ENCODE measurements around the gene NEUROD6.

The NEUROD6 gene

GRCh38 chr7:31370609-31371008 is 30.1 kb upstream of the NEUROD6 start:
- TF ChIP-seq, protein P1, sequence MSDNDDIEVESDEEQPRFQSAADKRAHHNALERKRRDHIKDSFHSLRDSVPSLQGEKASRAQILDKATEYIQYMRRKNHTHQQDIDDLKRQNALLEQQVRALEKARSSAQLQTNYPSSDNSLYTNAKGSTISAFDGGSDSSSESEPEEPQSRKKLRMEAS (IDR thresholded peaks at IDR 0.05; ENCODE audit: low read depth, low read length), result no peak
- no peak for TF ChIP-seq POLR2A (IDR thresholded peaks at IDR 0.05; ENCODE audit: extremely low read depth, insufficient read length)
- TF ChIP-seq MYC (IDR thresholded peaks at IDR 0.05; ENCODE audit: low read depth, low read length), result no peak
- TF ChIP-seq, protein P2, sequence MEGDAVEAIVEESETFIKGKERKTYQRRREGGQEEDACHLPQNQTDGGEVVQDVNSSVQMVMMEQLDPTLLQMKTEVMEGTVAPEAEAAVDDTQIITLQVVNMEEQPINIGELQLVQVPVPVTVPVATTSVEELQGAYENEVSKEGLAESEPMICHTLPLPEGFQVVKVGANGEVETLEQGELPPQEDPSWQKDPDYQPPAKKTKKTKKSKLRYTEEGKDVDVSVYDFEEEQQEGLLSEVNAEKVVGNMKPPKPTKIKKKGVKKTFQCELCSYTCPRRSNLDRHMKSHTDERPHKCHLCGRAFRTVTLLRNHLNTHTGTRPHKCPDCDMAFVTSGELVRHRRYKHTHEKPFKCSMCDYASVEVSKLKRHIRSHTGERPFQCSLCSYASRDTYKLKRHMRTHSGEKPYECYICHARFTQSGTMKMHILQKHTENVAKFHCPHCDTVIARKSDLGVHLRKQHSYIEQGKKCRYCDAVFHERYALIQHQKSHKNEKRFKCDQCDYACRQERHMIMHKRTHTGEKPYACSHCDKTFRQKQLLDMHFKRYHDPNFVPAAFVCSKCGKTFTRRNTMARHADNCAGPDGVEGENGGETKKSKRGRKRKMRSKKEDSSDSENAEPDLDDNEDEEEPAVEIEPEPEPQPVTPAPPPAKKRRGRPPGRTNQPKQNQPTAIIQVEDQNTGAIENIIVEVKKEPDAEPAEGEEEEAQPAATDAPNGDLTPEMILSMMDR (IDR thresholded peaks at IDR 0.05; ENCODE audit: low read depth, low read length), result no peak
- no peak for DNase-seq (ENCODE audit: low read depth)

DNA sequence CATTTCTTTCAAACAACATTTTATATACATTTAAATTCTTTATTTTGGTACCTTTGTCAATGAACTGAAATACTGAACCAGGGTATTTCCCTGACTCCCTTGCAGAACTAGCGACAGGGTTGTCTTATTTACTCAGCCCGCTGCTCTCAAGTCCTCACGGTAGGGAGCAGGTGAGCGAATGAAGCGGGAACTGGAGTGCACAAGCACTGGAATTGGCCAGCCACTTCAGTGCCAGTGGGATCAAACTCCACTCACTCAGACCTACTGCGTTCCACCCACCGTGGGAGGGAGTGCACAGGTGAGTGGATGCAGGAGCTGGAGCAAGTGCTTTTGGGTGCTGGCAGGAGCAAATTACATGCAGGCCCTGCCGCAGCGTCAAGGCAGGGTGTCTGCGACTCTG is 28.1 kb upstream of the NEUROD6 start:
- TF ChIP-seq, protein P1 (IDR thresholded peaks at IDR 0.05; ENCODE audit: low read depth, low read length), result no peak
- TF ChIP-seq POLR2A (IDR thresholded peaks at IDR 0.05; ENCODE audit: extremely low read depth, insufficient read length) (no peak), MYC (IDR thresholded peaks at IDR 0.05; ENCODE audit: low read depth, low read length) (no peak)
- TF ChIP-seq, protein P2 (IDR thresholded peaks at IDR 0.05; ENCODE audit: low read depth, low read length), result no peak
- no peak overlapping the region for H3K4me3 ChIP-seq (ENCODE audit: low read depth, low read length)
- DNase-seq (ENCODE audit: low read depth), result no peak

More at GRCh38 chr7:31370609-31371008, 30.1 kb upstream of the NEUROD6 start:
- no peak overlapping the region for H3K4me3 ChIP-seq (ENCODE audit: low read depth, low read length)

- H3K4me3 ChIP-seq (ENCODE audit: low read depth, low read length), result no peak overlapping the region
- TF ChIP-seq MYC (IDR thresholded peaks at IDR 0.05; ENCODE audit: low read depth, low read length), result no peak
- TF ChIP-seq, protein P2 (IDR thresholded peaks at IDR 0.05; ENCODE audit: low read depth, low read length), result no peak
- no peak for TF ChIP-seq POLR2A (IDR thresholded peaks at IDR 0.05; ENCODE audit: extremely low read depth, insufficient read length)
- TF ChIP-seq, protein P1 (IDR thresholded peaks at IDR 0.05; ENCODE audit: low read depth, low read length), result no peak
- no peak for DNase-seq (ENCODE audit: low read depth)
These were observed 23.0 kb upstream of the NEUROD6 start for GRCh38 chr7:31363496-31363895.

- H3K4me3 ChIP-seq (ENCODE audit: low read depth, low read length), result no peak overlapping the region
- TF ChIP-seq, protein P1 (IDR thresholded peaks at IDR 0.05; ENCODE audit: low read depth, low read length), result no peak
- TF ChIP-seq MYC (IDR thresholded peaks at IDR 0.05; ENCODE audit: low read depth, low read length) (no peak), POLR2A (IDR thresholded peaks at IDR 0.05; ENCODE audit: extremely low read depth, insufficient read length) (no peak)
- TF ChIP-seq, protein P2 (IDR thresholded peaks at IDR 0.05; ENCODE audit: low read depth, low read length), result no peak
- DNase-seq (ENCODE audit: low read depth), result no peak
These were observed 22.5 kb upstream of the NEUROD6 start for GRCh38 chr7:31363051-31363450.

- no peak overlapping the region for H3K4me3 ChIP-seq (ENCODE audit: low read depth, low read length)
- no peak for TF ChIP-seq MYC (IDR thresholded peaks at IDR 0.05; ENCODE audit: low read depth, low read length)
- TF ChIP-seq POLR2A (IDR thresholded peaks at IDR 0.05; ENCODE audit: extremely low read depth, insufficient read length), result no peak
- TF ChIP-seq, protein P1 (IDR thresholded peaks at IDR 0.05; ENCODE audit: low read depth, low read length), result no peak
- TF ChIP-seq, protein P2 (IDR thresholded peaks at IDR 0.05; ENCODE audit: low read depth, low read length), result no peak
- no peak for DNase-seq (ENCODE audit: low read depth)
These were observed 21.9 kb upstream of the NEUROD6 start for GRCh38 chr7:31362401-31362800.

Measured in NB4 (cell line).